Upper lobe of left lung (tissue), 6 donors: ENCODE measurements around the gene TM4SF18. TPM values are rescaled to one million over a fixed set of nuclear protein-coding genes. Genes with fewer than 3 reads are reported as not detected.
A peak's percentile ranks its signal among the peaks of the same experiment; 100 is the strongest.

Experiments
- ATAC-seq, 2 donors: fragments of 200-7000 bp; cut with Tn5 transposase; one replicate each; pipeline ENCODE4 v1.9.1; 2022; ENCODE audit warnings: mild to moderate bottlenecking in 2 of 2, moderate library complexity in 2 of 2; ENCODE audit not compliant: low FRiP score in 2 of 2
- DNase-seq, 2 donors: peaks; one replicate each; pipeline ENCODE4 v3.0.0-alpha.2; 2019 to 2020
- H3K27ac ChIP-seq, 4 donors: fragments of 200-600 bp; sonication (generic); one replicate each; pipeline ENCODE4 v1.5.1; 2016 to 2019
- H3K27me3 ChIP-seq, 4 donors: fragments of 200-600 bp; sonication (generic); one replicate each; pipeline ENCODE4 v1.5.1; 2017 to 2019
- H3K36me3 ChIP-seq, 4 donors: fragments of 200-600 bp; sonication (generic); one replicate each; pipeline ENCODE4 v1.5.1; 2016 to 2019
- H3K4me1 ChIP-seq, 4 donors: fragments of 200-600 bp; sonication (generic); one replicate each; pipeline ENCODE4 v1.5.1; 2018 to 2019
- H3K4me3 ChIP-seq, 4 donors: fragments of 200-600 bp; sonication (generic); one replicate each; pipeline ENCODE4 v1.5.1; 2017 to 2019; ENCODE audit warnings: mild to moderate bottlenecking in 2 of 4, moderate library complexity in 1 of 4
- H3K9me3 ChIP-seq, 4 donors: fragments of 200-600 bp; sonication (generic); one replicate each; pipeline ENCODE4 v1.5.1; 2018 to 2019
- EP300 ChIP-seq, 4 donors: sonication (generic); formaldehyde crosslinking; IDR thresholded peaks; one replicate each; pipeline ENCODE4 v1.5.1; 2017; ENCODE audit warnings: antibody characterized with exemption in 4 of 4, control low read depth in 2 of 4
- POLR2A ChIP-seq, 4 donors: fragments of 450-650 bp; IDR thresholded peaks; one replicate each; pipeline ENCODE4 v1.5.1; 2016 to 2017; ENCODE audit warnings: antibody characterized with exemption in 4 of 4, mild to moderate bottlenecking in 2 of 4
- POLR2AphosphoS5 ChIP-seq, 2 donors: sonication (generic); formaldehyde crosslinking; IDR thresholded peaks; one replicate each; pipeline ENCODE4 v1.5.1; 2017; ENCODE audit warnings: antibody characterized with exemption in 2 of 2
- WGBS, 2 donors: methylation state at CpG; one replicate each; pipeline ENCODE4 v1.1.5; 2017 to 2018; 5-methylcytosine and 5-hydroxymethylcytosine counted together
- total RNA-seq, 6 donors: library from RNA; depleted of rRNA in 4 of 6; stranded (reverse); fragments of >200 nt in 4 of 6; gene quantifications; one replicate each; pipeline versions ENCODE4 v1.1.0 to v1.2.1, GENCODE V29; 2016 to 2021
- TF ChIP-seq, protein P1 (sequence below), 6 experiments: fragments of 450-650 bp in 4 of 6; fragments of 200-600 bp in 2 of 6; sonication (generic) in 2 of 6; IDR thresholded peaks; one replicate each; pipeline ENCODE4 v1.5.1; 2016 to 2019; ENCODE audit warnings: antibody characterized with exemption in 6 of 6
- donor health status: DM: no; HTN: no; CAD: no; lungs with moderate emphysema.
- donor health status: DM: no; HTN: yes; CAD: no; lungs with severe emphysema.

Gene TM4SF18
- total RNA-seq, 6 donors from 2014 or later = 0.55 to 16.6 (median 2.5) TPM

DNA sequence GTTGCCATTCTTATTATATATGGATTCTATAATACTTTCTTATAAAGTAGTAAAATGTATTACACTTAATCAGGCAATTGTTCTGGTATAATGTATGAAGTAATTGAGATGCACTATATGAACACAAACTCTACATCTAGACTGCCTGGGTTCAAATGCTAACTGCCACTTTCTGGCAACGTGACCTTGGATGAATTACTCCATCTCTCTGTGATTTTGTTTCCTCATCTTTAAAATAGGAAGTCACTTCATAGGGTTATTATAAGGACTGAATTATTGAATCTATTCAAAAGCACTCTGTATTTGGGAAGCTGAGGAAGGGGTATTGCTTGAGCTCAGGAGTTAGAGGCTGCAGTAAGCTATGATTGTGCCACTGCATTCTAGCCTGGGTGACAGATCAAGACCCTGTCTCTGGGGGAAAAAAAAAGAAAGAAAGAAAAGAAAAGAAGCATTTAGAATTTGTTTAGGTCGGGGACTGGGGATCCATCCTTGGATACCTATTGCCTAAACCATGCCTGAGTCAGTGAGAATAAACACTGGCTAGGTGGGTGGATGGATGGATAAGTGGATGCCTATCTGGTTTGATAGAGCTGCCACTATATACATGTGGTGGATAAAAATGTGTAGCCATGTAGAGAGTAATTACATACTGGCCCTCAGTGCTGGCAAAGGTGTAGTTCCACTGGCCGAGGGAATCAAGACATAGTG is 41.5 kb upstream of the TM4SF18 start:
- TF ChIP-seq POLR2AphosphoS5 (IDR thresholded peaks at IDR 0.05) (no peak), POLR2A (IDR thresholded peaks at IDR 0.05) (no peak), EP300 (IDR thresholded peaks at IDR 0.05) (no peak)
- TF ChIP-seq, protein P1, sequence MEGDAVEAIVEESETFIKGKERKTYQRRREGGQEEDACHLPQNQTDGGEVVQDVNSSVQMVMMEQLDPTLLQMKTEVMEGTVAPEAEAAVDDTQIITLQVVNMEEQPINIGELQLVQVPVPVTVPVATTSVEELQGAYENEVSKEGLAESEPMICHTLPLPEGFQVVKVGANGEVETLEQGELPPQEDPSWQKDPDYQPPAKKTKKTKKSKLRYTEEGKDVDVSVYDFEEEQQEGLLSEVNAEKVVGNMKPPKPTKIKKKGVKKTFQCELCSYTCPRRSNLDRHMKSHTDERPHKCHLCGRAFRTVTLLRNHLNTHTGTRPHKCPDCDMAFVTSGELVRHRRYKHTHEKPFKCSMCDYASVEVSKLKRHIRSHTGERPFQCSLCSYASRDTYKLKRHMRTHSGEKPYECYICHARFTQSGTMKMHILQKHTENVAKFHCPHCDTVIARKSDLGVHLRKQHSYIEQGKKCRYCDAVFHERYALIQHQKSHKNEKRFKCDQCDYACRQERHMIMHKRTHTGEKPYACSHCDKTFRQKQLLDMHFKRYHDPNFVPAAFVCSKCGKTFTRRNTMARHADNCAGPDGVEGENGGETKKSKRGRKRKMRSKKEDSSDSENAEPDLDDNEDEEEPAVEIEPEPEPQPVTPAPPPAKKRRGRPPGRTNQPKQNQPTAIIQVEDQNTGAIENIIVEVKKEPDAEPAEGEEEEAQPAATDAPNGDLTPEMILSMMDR (IDR thresholded peaks at IDR 0.05) = no peak
- peak overlapping the region in 3 of 4 donors; percentile 82 to 84 (median 83) for H3K27ac ChIP-seq
- H3K4me1 ChIP-seq = peaks cover 44 to 72% (median 53%) of the 10 kb centered on the region in 4 donors
- H3K27me3 ChIP-seq = no peaks in the 10 kb centered on the region
- H3K36me3 ChIP-seq = peaks cover 0 to 36% (median 3%) of the 10 kb centered on the region in 4 donors
- no peak for ATAC-seq
- peak overlapping the region; percentile 19 to 61 (median 50) for H3K4me3 ChIP-seq
- no peak for DNase-seq
- H3K9me3 ChIP-seq = no peaks in the 10 kb centered on the region
- WGBS, 2 donors = 58 to 62% methylated on average over 3 of the region's 3 CpGs

DNA sequence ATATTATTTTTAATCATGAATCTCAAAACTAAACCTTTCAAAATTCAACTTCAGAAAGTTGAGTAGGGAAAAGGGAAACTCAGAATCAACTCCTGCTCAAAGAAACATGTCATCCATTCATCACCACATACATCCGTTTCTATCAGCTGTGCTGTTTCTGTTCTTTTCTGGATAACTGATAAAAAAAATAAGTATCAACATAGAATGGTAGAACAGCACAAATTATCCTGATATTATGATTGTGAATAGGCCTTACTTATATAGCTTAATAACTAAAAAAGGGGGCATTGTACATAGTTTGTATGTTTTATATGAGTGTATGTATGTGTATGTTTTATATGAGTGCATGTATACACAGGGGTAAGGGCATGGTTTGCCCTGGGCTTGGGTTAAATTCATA is 41.0 kb upstream of the TM4SF18 start:
- DNase-seq (no peak), ATAC-seq (no peak)
- peaks cover 48 to 77% (median 56%) of the 10 kb centered on the region in 4 donors for H3K4me1 ChIP-seq
- H3K27me3 ChIP-seq = no peaks in the 10 kb centered on the region
- peak overlapping the region in 2 of 4 donors; percentile 39 to 82 for H3K27ac ChIP-seq
- H3K36me3 ChIP-seq = peaks cover 0 to 39% (median 3%) of the 10 kb centered on the region in 4 donors
- TF ChIP-seq, protein P1 (IDR thresholded peaks at IDR 0.05) = no peak
- TF ChIP-seq POLR2AphosphoS5 (IDR thresholded peaks at IDR 0.05) = no peak
- TF ChIP-seq EP300 (IDR thresholded peaks at IDR 0.05) = no peak
- no peak for TF ChIP-seq POLR2A (IDR thresholded peaks at IDR 0.05)
- 46 to 54% methylated on average over 1 of the region's 1 CpG for WGBS, 2 donors
- H3K4me3 ChIP-seq = peak overlapping the region in 1 of 4 donors; percentile 61
- no peaks in the 10 kb centered on the region for H3K9me3 ChIP-seq

DNA sequence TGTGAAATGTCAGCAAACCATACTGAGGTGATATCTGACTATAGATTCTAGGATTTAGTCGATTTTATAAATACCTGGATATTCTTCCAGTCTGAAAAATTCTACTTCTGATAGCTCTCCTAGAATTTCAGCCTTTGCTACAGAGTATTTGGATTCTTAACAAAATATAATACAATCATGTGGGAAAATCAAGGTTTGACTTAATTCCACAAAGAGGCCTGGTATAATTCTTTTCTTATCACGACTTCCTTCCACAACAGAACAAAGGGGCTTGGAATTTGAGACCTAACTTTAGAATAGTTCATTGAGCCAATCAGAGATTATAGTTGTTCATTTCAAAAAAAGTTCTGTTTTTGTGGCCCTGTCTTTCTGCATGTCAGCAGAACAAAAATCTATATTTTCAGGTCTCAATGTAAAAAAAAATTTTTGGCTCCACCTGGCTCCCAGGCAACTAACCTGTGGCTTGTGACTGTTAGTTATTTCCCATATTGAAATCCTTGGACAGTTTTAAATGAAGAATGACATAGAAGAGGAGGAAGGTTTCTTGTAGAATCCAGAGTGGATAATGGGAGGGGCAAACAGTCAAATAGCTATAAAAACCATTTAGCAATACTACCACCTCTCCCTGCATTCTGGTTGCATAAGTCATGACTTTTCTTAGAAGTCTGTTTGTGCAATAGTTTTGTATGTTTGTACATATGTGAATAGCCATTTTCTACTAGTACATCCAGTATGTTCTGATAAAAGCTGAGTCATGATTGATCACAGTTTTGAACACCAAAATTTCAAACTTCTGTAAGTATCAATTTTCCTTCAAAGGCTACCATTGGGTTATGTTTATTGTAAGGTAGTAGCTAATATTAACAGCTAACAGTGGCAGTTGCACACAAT is 40.0 kb upstream of the TM4SF18 start:
- Histone ChIP-seq H3K4me3 (peak overlapping the region in 2 of 4 donors; percentile 25 to 61), H3K4me1 (peaks cover 41 to 78% (median 55%) of the 10 kb centered on the region in 4 donors), H3K9me3 (no peaks in the 10 kb centered on the region), H3K27me3 (no peaks in the 10 kb centered on the region), H3K36me3 (peaks cover 0 to 47% (median 3%) of the 10 kb centered on the region in 4 donors), H3K27ac (peak overlapping the region; percentile 32 to 82 (median 50))
- DNase-seq (no peak), ATAC-seq (peak in 1 of 2 donors; percentile 14)
- peak in 1 of 4 donors; percentile 66 for TF ChIP-seq EP300 (IDR thresholded peaks at IDR 0.05)
- TF ChIP-seq, protein P1 (IDR thresholded peaks at IDR 0.05) = no peak
- TF ChIP-seq POLR2AphosphoS5 (IDR thresholded peaks at IDR 0.05) = peak in 1 of 2 donors; percentile 58
- WGBS, 2 donors = 46 to 66% methylated on average over 2 of the region's 2 CpGs

DNA sequence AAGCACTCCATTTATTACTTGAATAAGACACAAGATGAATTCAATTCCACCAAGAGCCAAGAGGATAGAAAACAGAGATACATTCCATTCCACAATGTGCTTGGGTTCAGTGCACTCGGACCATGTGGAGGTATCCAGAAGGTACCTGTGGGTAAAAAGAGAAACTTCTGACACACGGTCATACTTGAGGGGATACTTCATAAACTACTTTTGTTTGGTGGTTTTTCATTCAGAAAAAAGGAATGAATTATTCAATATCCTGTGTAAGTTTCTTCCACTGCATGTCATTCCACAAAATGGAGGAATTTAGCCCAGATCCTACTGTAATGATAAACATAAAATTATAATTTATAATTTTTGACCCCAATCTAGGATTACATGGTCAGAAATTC is 38.3 kb upstream of the TM4SF18 start:
- Histone ChIP-seq H3K27ac (peak overlapping the region in 2 of 4 donors; percentile 36 to 68), H3K4me3 (no peak overlapping the region), H3K36me3 (peaks cover 0 to 47% (median 3%) of the 10 kb centered on the region in 4 donors), H3K9me3 (no peaks in the 10 kb centered on the region), H3K27me3 (no peaks in the 10 kb centered on the region), H3K4me1 (peaks cover 34 to 72% (median 49%) of the 10 kb centered on the region in 4 donors)
- 69 to 77% methylated on average over 2 of the region's 2 CpGs for WGBS, 2 donors
- no peak for DNase-seq
- ATAC-seq = no peak
- TF ChIP-seq POLR2AphosphoS5 (IDR thresholded peaks at IDR 0.05) (no peak), EP300 (IDR thresholded peaks at IDR 0.05) (no peak), POLR2A (IDR thresholded peaks at IDR 0.05) (no peak)
- TF ChIP-seq, protein P1 (IDR thresholded peaks at IDR 0.05) = no peak
